ENCODE measurements around the gene MAGED1.
A peak's percentile ranks its signal among the peaks of the same experiment; 100 is the strongest.

Gene MAGED1

GRCh38 chrX:51892921-51893745, at the start of gene MAGED1:
TSS of gene MAGED1 (plus strand) at chrX:51893623. CDS start at chrX:51894305, 682 bp downstream.
- peak; percentile 93 for DNase-seq (ENCODE audit: low spot score)

DNA sequence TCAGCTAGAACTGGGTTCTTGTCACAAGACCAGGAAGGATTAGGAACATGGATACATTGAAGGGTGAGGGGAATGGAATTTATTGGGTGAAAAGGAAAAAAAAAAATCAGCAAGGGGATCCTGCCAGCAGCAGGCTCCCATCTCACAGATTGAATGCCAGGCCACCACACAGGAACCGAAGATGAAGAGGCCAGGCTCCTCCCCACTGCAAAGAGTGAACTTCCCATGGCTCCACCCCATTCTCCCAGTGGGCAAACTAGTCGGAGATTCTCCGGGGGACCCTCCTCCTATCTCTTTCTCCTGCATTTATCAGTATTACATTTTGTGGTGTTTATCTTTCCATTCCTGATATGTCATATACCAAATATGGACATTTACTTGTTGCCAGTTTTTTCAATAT, 46.0 kb upstream of the MAGED1 start:
- no peak for DNase-seq (ENCODE audit: low spot score)

DNA sequence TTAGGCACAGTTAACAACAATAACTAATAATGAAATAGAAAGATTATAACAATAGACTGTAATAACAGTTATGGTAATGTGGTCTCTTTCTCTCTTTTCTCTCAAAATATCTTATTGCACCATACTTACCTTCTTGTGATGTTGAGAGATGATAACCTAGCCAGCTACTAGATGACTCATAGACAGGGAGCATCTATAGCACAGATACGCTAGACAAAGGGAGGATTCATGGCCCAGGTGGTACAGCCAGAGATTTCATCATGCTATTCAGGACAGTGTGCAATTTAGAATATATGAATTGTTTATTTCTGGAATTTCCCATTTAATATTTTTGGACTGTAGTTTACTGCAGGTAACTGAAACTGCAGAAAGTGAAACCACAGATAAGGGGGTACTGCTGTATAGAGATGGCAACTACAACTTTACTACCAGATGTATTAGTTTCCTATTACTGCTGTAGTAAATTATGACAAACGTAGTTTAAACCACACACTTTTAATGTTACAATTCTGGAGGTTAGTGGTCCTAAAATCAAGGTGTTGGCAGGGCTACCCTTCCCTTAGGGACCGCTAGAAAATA, 41.8 kb upstream of the MAGED1 start:
- DNase-seq (ENCODE audit: low spot score), result no peak

- no peak for DNase-seq (ENCODE audit: low spot score)
Measured at GRCh38 chrX:51852096-51852495, 41.3 kb upstream of the MAGED1 start.

- DNase-seq (ENCODE audit: low spot score), result no peak
Measured at GRCh38 chrX:51852621-51853020, 40.8 kb upstream of the MAGED1 start.

DNA sequence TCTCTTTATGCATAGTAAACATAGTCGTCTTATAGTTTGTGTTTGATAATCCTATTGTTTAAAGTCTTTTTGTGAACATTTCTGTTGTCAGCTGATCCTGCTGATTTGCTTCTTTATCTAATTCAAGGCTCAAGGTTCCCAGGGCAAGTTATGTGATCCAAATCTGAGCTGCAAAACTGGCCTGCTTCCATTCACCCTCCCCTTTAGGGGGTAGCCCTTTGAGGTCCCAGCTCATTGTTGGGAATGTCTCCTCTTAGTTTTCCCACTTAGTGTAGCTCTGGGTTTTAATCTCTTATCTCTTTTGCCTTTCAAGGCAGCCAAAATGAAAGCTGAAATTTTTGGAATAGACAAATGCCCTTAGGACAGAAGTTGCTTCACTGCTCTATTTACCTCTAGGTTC, 40.2 kb upstream of the MAGED1 start:
- no peak for DNase-seq (ENCODE audit: low spot score)

DNA sequence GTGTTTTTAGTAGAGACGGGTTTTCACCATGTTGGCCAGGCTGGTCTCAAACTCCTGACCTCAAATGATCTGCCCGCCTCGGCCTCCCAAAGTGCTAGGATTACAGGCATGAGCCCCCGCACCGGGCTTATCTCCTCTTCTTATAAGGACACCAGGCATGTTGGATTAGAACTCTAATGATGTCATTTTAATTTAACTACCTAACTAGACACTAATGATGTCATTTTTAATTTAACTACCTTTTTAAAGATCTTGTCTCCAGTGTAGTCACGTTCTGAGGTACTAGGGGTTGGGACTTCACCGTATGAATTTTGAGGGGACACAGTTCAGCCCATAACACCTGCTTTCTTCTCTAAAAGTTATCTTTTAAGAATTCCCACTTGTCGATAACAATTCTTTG, 37.7 kb upstream of the MAGED1 start:
- no peak for DNase-seq (ENCODE audit: low spot score)

DNA sequence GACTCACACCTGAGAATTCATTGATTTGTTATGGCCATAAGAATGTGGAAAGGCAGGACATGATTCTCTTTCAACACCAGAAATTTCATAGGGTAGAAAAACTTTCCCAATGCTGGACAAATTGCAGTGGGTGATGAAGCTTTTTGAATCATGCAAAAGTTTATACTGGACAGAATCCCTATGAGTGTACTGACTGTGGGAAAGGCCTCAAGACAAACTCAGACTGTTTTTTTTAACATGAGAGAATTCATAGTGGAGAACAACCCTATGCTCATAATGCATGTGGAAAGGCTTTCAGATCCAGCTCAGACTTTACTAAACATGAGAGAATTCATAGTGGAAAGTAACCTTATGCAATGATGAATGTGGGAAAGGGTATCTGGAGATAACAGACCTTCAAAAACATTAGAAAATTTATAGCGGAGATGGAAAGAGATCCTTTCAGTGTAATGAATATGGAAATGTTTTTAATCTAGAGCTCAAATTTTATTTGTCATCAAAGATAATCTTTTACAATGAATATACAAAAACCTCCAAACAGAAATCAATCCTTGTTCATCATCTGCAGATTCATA, 36.2 kb upstream of the MAGED1 start:
- no peak for DNase-seq (ENCODE audit: low spot score)

DNA sequence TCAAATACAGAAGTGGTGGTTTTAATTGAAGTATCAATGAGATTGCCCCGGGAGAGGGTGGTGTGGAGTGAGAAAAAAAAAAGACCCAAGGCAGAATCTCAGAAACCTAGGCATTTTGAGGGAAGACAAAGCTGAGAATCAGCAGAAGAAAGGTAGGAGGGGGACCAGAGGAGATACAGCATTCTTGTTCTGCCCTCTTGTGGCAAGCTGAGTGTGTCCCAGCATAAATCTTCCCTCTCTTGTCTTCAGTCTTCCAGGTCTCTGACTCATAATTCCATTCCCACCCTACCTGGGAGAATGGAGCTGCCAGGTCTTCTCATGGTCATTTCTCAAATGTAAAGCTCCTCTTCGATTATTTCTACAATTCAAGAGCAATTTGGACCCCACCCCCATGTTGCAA, 32.7 kb upstream of the MAGED1 start:
- no peak for DNase-seq (ENCODE audit: low spot score)

- no peak for DNase-seq (ENCODE audit: low spot score)
Measured at GRCh38 chrX:51862920-51863319, 30.5 kb upstream of the MAGED1 start.

DNA sequence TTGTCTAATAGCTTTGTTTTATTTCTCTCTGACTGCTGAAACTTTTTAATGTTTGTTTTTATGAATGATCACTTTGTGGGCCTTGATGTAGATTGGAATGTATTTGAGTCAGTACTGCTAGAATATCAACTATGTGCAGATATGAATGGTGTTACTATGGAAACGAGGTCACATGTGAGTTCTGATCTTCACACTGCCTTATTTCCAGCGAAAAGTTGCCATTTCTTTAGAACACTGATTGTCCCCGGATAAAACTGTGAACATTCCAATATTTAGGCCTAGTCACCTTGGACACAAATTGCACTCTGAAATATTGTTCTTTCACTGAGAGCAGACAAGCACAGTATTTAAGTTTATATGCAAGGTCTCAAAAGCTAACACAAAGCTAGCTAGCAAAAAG, 27.2 kb upstream of the MAGED1 start:
- no peak for DNase-seq (ENCODE audit: low spot score)

DNA sequence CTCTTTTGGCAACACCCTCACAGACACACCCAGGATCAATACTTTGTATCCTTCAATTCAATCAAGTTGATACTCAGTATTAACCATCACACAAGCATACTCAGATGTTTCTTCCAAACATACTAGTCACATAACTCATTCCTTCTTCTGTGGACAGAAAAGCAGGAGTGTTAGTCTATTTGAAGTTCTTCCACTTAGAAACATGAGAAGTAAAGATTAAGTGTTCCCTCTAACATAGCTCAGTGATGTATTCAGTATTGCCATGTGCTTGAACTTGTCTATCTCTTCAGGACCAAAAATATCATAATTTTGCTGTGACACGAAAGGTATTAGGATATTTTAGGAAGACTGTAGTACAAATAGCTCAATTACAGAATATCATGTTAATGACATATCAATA, 25.8 kb upstream of the MAGED1 start:
- no peak for DNase-seq (ENCODE audit: low spot score)

- DNase-seq (ENCODE audit: low spot score), result no peak
Measured at GRCh38 chrX:51870354-51870753, 23.1 kb upstream of the MAGED1 start.

DNA sequence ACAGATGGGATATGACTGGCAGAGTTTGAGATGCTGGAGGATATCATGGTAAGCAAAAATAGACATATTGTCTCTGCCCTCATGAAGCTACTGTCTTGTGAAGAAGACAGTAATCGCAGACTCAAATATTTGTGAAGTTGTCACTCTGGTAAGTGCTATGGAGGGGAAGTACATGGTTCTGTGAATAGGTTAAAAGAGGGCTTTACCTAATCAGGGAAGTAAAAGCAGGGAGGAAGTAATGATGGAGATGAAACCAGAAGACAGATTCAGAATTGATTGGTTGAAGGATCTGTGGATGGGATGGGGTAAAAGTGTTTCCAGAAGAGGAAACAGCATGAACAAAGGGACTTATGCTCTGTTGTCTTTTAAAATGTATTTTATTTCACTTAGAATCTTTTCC, 19.3 kb upstream of the MAGED1 start:
- no peak for DNase-seq (ENCODE audit: low spot score)

GRCh38 chrX:51876441-51876840, 17.0 kb upstream of the MAGED1 start:
- DNase-seq (ENCODE audit: low spot score), result no peak

GRCh38 chrX:51878056-51878455, 15.4 kb upstream of the MAGED1 start:
- no peak for DNase-seq (ENCODE audit: low spot score)

DNA sequence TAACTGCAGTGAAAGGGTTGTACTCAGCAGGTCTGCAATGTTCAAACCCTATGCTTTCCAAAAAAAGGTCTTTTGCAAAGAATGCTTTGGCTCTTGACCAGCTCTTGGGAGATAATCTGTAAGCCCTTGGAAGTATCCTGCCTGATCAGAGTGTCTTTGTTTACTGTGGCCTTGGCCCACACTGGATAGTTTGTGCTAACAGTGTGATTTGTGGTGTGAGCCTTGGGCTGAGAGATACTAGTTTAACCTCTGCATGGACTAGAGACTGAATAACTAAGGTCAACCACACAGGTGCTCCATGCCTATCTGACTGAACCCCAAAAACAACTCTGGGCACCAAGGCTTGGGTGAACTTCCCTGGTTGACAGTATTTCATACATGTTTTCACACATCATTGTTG, 3.6 kb upstream of the MAGED1 start:
- DNase-seq (ENCODE audit: low spot score), result no peak

DNA sequence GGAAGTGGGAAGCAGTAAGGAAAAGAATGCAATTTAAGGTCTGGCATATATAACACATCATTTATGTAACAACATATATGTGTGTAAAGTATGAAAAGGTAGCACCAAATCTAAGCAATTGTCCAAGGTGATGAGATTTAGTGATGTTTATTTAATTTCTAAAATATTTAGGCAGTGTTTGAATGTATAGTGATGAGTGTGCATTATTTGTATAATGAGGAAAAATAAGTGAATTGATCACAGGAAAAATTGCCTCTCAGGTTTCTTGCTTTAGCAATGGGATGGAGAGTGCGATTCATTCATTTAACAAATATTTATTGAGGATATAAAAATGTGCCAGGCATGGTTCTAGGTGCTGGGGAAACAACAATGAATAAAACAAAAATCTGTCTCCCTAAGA, 2.2 kb upstream of the MAGED1 start:
- DNase-seq (ENCODE audit: low spot score), result no peak

- DNase-seq (ENCODE audit: low spot score), result no peak
Measured at GRCh38 chrX:51891821-51892551, 1.4 kb upstream of the MAGED1 start.

DNA sequence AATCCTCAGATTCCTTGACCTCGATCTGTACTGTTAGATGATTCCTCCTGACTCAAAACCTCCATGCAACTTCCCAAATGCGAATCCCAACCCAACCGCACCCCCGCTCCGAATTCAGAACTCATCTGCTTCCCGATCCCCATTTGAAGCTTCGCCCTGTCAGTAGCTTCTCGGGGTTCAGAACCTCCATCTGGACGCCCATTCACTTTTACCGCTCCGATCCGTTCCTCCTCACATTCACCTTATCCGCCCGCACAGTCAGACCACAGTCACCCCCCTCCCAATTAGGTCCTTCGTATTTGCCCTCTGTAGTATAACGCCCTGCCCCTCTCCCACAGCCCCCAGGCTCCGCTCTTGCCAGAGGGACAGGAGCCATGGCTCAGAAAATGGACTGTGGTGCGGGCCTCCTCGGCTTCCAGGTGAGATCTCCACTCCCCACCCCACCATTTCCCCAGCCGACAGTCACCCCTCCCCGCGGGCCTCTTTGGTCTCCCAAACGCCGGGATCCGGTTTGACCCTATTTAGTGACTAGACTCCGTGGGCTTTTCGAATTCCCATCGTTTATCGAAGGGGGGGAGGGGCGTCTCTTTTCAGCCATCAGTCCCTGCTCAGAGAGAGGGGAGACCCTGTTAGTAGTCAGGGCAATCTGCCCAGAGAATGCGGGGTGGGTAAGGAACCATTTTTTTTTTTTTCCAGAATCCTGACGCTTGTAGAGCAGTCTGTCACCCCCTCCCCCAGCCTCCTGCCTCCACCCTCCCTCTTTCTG, 691 bp downstream of the MAGED1 start:
- peak; percentile 54 for DNase-seq (ENCODE audit: low spot score)

GRCh38 chrX:51894697-51895336, 1.4 kb downstream of the MAGED1 start:
- no peak for DNase-seq (ENCODE audit: low spot score)

DNA sequence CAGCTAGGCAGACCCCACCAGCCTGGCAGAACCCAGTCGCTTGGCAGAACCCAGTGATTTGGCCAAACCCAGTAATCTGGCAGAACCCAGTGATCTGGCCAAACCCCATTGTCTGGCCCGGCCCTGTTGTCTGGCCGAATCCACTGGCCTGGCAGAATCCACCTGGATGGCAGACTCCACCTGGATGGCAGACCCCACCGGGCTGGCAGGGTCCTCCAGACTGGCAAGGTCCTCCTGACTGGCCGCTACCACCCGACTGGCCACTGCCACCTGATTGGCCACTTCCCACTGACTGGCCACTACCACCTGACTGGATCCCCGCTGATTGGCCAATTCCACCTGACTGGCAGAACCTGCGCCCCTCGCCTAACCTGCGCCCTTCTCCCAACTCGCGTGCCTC, 3.2 kb downstream of the MAGED1 start:
- DNase-seq (ENCODE audit: low spot score), result no peak

Data from ecto neural progenitor cell (in vitro differentiated cells).